Upper lobe of right lung (tissue), 1 donor: ENCODE data around the gene QDPR. TPM values are rescaled to one million over a fixed set of nuclear protein-coding genes. Genes with fewer than 3 reads are reported as not detected.

Source experiments
- ATAC-seq: fragments of 200-7000 bp; cut with Tn5 transposase; one replicate; pipeline ENCODE4 v1.9.1; 2020; ENCODE audit warnings: mild to moderate bottlenecking, moderate library complexity
- DNase-seq: peaks from one replicate; pipeline ENCODE4 v3.0.0-alpha.2; 2020
- H3K27ac ChIP-seq: fragments of 200-600 bp; one replicate; pipeline ENCODE4 v1.8.0; 2022
- H3K27me3 ChIP-seq: fragments of 200-600 bp; one replicate; pipeline ENCODE4 v1.8.0; 2022; ENCODE audit warnings: mild to moderate bottlenecking
- H3K36me3 ChIP-seq: fragments of 200-600 bp; one replicate; pipeline ENCODE4 v1.8.0; 2022
- H3K4me1 ChIP-seq: fragments of 200-600 bp; one replicate; pipeline ENCODE4 v1.8.0; 2022
- H3K4me3 ChIP-seq: fragments of 200-600 bp; one replicate; pipeline ENCODE4 v1.8.0; 2022; ENCODE audit warnings: mild to moderate bottlenecking
- H3K9me3 ChIP-seq: fragments of 200-600 bp; one replicate; pipeline ENCODE4 v1.8.0; 2022
- CTCF ChIP-seq: fragments of 200-600 bp; IDR thresholded peaks from one replicate; pipeline ENCODE4 v1.8.0; 2022; ENCODE audit warnings: antibody characterized with exemption
- intact Hi-C: fragments of 100-400 bp; cut with DNase I; formaldehyde crosslinking; loops from one replicate; pipeline ENCODE4 v1.11.0; 2022
- total RNA-seq: library from RNA; stranded (reverse); fragmentation: NEBNext Ultra II Directional; extraction: Animal tissue kit (Norgen Biotek cat#: 25700); gene quantifications from one replicate; pipeline ENCODE4 v1.2.1, GENCODE V29; 2021
- donor health status: DM: no; HTN: yes; CAD: no; lungs with severe emphysema.

QDPR gene
- total RNA-seq, 1 donor from 2014 or later, result 38.2 TPM

GRCh38 chr4:17557880-17558279, 46.0 kb upstream of the QDPR start:
- intact Hi-C loops, result no loop called here
- no peaks in the 10 kb centered on the region for H3K4me1 ChIP-seq
- TF ChIP-seq CTCF, result no peak
- H3K36me3 ChIP-seq, result no peaks in the 10 kb centered on the region
- H3K9me3 ChIP-seq, result no peaks in the 10 kb centered on the region
- no peaks in the 10 kb centered on the region for H3K27me3 ChIP-seq
- ATAC-seq, result no peak
- DNase-seq, result no peak
- no peak overlapping the region for H3K4me3 ChIP-seq
- no peak overlapping the region for H3K27ac ChIP-seq

GRCh38 chr4:17556498-17556897, 44.6 kb upstream of the QDPR start:
- no peak for TF ChIP-seq CTCF
- Histone ChIP-seq H3K9me3 (no peaks in the 10 kb centered on the region), H3K27me3 (no peaks in the 10 kb centered on the region), H3K27ac (no peak overlapping the region), H3K36me3 (no peaks in the 10 kb centered on the region), H3K4me3 (no peak overlapping the region), H3K4me1 (no peaks in the 10 kb centered on the region)
- no peak for ATAC-seq
- intact Hi-C loops, result no loop called here
- no peak for DNase-seq

- Histone ChIP-seq H3K4me3 (no peak overlapping the region), H3K36me3 (no peaks in the 10 kb centered on the region), H3K9me3 (no peaks in the 10 kb centered on the region), H3K27me3 (no peaks in the 10 kb centered on the region), H3K4me1 (no peaks in the 10 kb centered on the region), H3K27ac (no peak overlapping the region)
- intact Hi-C loops, result no loop called here
- TF ChIP-seq CTCF, result no peak
- DNase-seq (no peak), ATAC-seq (no peak)
Measured at GRCh38 chr4:17554568-17554967, 42.7 kb upstream of the QDPR start.

- intact Hi-C loops, result no loop called here
- ATAC-seq (no peak), DNase-seq (no peak)
- no peak for TF ChIP-seq CTCF
- H3K4me1 ChIP-seq, result no peaks in the 10 kb centered on the region
- no peak overlapping the region for H3K27ac ChIP-seq
- no peaks in the 10 kb centered on the region for H3K27me3 ChIP-seq
- no peak overlapping the region for H3K4me3 ChIP-seq
- no peaks in the 10 kb centered on the region for H3K36me3 ChIP-seq
- no peaks in the 10 kb centered on the region for H3K9me3 ChIP-seq
Measured at GRCh38 chr4:17552427-17552826, 40.5 kb upstream of the QDPR start.

GRCh38 chr4:17550549-17550948, 38.7 kb upstream of the QDPR start:
- Histone ChIP-seq H3K4me1 (no peaks in the 10 kb centered on the region), H3K9me3 (no peaks in the 10 kb centered on the region), H3K27ac (no peak overlapping the region), H3K4me3 (no peak overlapping the region), H3K27me3 (no peaks in the 10 kb centered on the region), H3K36me3 (no peaks in the 10 kb centered on the region)
- intact Hi-C loops, result no loop called here
- TF ChIP-seq CTCF, result no peak
- ATAC-seq, result no peak
- DNase-seq, result no peak

GRCh38 chr4:17546678-17547077, 34.8 kb upstream of the QDPR start:
- intact Hi-C loops, result no loop called here
- Histone ChIP-seq H3K27me3 (no peaks in the 10 kb centered on the region), H3K36me3 (no peaks in the 10 kb centered on the region), H3K4me1 (no peaks in the 10 kb centered on the region), H3K4me3 (no peak overlapping the region), H3K27ac (no peak overlapping the region), H3K9me3 (no peaks in the 10 kb centered on the region)
- ATAC-seq, result no peak
- DNase-seq, result no peak
- no peak for TF ChIP-seq CTCF
